HEK293 (cell line): ENCODE data around the gene KLRD1.

Source experiments
- GLIS1 ChIP-seq: fragments of 450-650 bp; formaldehyde crosslinking; IDR thresholded peaks from 2 replicates; pipeline ENCODE4 v1.5.1; 2016; ENCODE audit warnings: missing biosample characterization, missing genetic modification characterization
- KLF8 ChIP-seq: fragments of 450-650 bp; formaldehyde crosslinking; IDR thresholded peaks from 2 replicates; pipeline ENCODE4 v1.5.1; 2016; ENCODE audit warnings: missing biosample characterization, missing genetic modification characterization
- MZF1 ChIP-seq: fragments of 450-650 bp; formaldehyde crosslinking; IDR thresholded peaks from 2 replicates; pipeline ENCODE4 v1.5.1; 2017; ENCODE audit warnings: missing biosample characterization, missing genetic modification characterization, borderline replicate concordance
- PRDM1 ChIP-seq: fragments of 450-650 bp; formaldehyde crosslinking; IDR thresholded peaks from 2 replicates; pipeline ENCODE4; 2016; ENCODE audit warnings: missing biosample characterization, missing genetic modification characterization
- SP3 ChIP-seq: fragments of 450-650 bp; formaldehyde crosslinking; IDR thresholded peaks from 2 replicates; pipeline ENCODE4 v1.5.1; 2016; ENCODE audit warnings: missing biosample characterization, missing genetic modification characterization
- YY1 ChIP-seq: fragments of 450-650 bp; formaldehyde crosslinking; IDR thresholded peaks from 2 replicates; pipeline ENCODE4 v1.5.1; 2018; ENCODE audit warnings: missing biosample characterization, missing genetic modification characterization
- ZBTB20 ChIP-seq: fragments of 450-650 bp; formaldehyde crosslinking; IDR thresholded peaks from 2 replicates; pipeline ENCODE4 v1.5.1; 2016; ENCODE audit warnings: missing biosample characterization, missing genetic modification characterization
- ZBTB48 ChIP-seq: fragments of 450-650 bp; formaldehyde crosslinking; IDR thresholded peaks from 2 replicates; pipeline ENCODE4 v1.5.1; 2016; ENCODE audit warnings: missing biosample characterization, missing genetic modification characterization
- ZEB2 ChIP-seq: fragments of 450-650 bp; formaldehyde crosslinking; IDR thresholded peaks from 2 replicates; pipeline ENCODE4 v1.5.1; 2016; ENCODE audit warnings: missing biosample characterization, missing genetic modification characterization
- ZFP37 ChIP-seq: fragments of 450-650 bp; formaldehyde crosslinking; IDR thresholded peaks from 2 replicates; pipeline ENCODE4 v1.5.1; 2016; ENCODE audit warnings: missing biosample characterization, missing genetic modification characterization
- ZNF302 ChIP-seq: fragments of 450-650 bp; formaldehyde crosslinking; IDR thresholded peaks from 2 replicates; pipeline ENCODE4 v1.5.1; 2016; ENCODE audit warnings: missing biosample characterization, missing genetic modification characterization, low read depth
- ZNF324 ChIP-seq: fragments of 450-650 bp; formaldehyde crosslinking; IDR thresholded peaks from 2 replicates; pipeline ENCODE4 v1.5.1; 2016; ENCODE audit warnings: missing biosample characterization, missing genetic modification characterization
- ZNF335 ChIP-seq: fragments of 450-650 bp; formaldehyde crosslinking; conservative IDR thresholded peaks from 2 replicates; pipeline ENCODE4 v1.5.1; 2016; ENCODE audit warnings: missing biosample characterization, missing genetic modification characterization
- ZNF501 ChIP-seq: fragments of 450-650 bp; formaldehyde crosslinking; IDR thresholded peaks from 2 replicates; pipeline ENCODE4 v1.5.1; 2016; ENCODE audit warnings: missing biosample characterization, missing genetic modification characterization
- ZNF558 ChIP-seq: fragments of 450-650 bp; formaldehyde crosslinking; IDR thresholded peaks from 2 replicates; pipeline ENCODE4 v1.5.1; 2016; ENCODE audit warnings: missing biosample characterization, missing genetic modification characterization
- ZNF658 ChIP-seq: fragments of 450-650 bp; formaldehyde crosslinking; IDR thresholded peaks from 2 replicates; pipeline ENCODE4; 2016; ENCODE audit warnings: missing biosample characterization, missing genetic modification characterization
- TF ChIP-seq, protein P1 (sequence below): fragments of 450-650 bp; formaldehyde crosslinking; IDR thresholded peaks from 2 replicates; pipeline ENCODE4 v1.5.1; 2016; ENCODE audit warnings: missing biosample characterization, missing genetic modification characterization
- TF ChIP-seq, protein P2 (sequence below): fragments of 450-650 bp; formaldehyde crosslinking; IDR thresholded peaks from 2 replicates; pipeline ENCODE4 v1.5.1; 2016; ENCODE audit warnings: missing biosample characterization, missing genetic modification characterization
- TF ChIP-seq, protein P3 (sequence below): fragments of 450-650 bp; formaldehyde crosslinking; IDR thresholded peaks from 2 replicates; pipeline ENCODE4 v1.5.1; 2016; ENCODE audit warnings: missing biosample characterization, missing genetic modification characterization, borderline replicate concordance
- TF ChIP-seq, protein P4 (sequence below): fragments of 450-650 bp; formaldehyde crosslinking; IDR thresholded peaks from 2 replicates; pipeline ENCODE4 v1.5.1; 2017; ENCODE audit warnings: missing biosample characterization, missing genetic modification characterization
- TF ChIP-seq, protein P5 (sequence below): fragments of 450-650 bp; formaldehyde crosslinking; IDR thresholded peaks from 2 replicates; pipeline ENCODE4 v1.5.1; 2016; ENCODE audit warnings: missing biosample characterization, missing genetic modification characterization
- TF ChIP-seq, protein P6 (sequence below): fragments of 450-650 bp; formaldehyde crosslinking; IDR thresholded peaks from 2 replicates; pipeline ENCODE4 v1.5.1; 2016; ENCODE audit warnings: missing biosample characterization, missing genetic modification characterization, borderline replicate concordance

KLRD1 gene

DNA sequence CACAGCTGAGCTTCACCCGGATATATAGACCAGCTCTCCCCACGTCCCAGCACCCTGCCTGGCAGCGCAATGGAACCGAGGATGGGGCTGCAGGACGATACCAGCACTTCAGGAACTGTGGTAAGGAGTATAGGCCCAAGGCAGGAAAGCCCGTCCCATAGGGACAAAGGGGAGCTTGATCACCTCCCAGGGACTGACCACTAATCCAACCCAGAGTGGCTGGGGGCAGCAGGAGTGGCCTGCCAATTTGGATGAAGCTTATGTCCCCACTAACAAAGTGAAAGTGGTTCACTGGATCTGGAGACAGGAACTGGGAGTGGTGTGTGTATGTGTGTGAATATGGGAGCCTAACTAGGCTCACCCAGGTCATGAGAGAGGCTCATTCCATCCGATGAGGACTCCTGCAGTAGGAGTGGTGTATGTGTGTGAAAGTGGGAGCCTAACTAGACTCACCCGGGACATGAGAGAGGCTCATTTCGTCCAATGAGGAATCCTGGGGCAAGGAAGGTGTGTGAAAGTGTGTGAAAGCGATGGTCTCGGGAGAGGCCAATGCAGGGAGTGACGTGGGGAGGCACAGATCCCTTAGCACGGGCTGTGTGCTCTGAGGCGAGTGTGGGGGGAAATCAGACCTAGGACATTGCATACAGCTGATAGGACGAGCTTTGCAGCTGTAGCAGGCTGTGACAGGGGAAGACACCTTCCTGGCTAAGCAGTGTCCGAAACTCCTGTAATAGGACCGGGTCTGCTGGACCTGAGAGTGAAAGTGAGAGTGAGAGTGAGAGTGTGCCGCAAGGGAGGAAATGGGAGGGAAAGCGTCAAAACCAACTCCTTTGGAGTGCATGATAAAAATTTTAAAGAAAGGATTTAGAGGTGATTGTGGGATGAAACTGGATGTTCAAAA, 56.5 kb downstream of the KLRD1 start (continued):
- TF ChIP-seq, protein P1, sequence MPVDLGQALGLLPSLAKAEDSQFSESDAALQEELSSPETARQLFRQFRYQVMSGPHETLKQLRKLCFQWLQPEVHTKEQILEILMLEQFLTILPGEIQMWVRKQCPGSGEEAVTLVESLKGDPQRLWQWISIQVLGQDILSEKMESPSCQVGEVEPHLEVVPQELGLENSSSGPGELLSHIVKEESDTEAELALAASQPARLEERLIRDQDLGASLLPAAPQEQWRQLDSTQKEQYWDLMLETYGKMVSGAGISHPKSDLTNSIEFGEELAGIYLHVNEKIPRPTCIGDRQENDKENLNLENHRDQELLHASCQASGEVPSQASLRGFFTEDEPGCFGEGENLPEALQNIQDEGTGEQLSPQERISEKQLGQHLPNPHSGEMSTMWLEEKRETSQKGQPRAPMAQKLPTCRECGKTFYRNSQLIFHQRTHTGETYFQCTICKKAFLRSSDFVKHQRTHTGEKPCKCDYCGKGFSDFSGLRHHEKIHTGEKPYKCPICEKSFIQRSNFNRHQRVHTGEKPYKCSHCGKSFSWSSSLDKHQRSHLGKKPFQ: peak; percentile 90
- TF ChIP-seq ZNF302 (tag by site-specific recombination): no peak
- peak; percentile 47; the same call in 1 of the 2 replicates for TF ChIP-seq ZNF335
- TF ChIP-seq YY1 (tag by site-specific recombination): no peak
- TF ChIP-seq, protein P2, sequence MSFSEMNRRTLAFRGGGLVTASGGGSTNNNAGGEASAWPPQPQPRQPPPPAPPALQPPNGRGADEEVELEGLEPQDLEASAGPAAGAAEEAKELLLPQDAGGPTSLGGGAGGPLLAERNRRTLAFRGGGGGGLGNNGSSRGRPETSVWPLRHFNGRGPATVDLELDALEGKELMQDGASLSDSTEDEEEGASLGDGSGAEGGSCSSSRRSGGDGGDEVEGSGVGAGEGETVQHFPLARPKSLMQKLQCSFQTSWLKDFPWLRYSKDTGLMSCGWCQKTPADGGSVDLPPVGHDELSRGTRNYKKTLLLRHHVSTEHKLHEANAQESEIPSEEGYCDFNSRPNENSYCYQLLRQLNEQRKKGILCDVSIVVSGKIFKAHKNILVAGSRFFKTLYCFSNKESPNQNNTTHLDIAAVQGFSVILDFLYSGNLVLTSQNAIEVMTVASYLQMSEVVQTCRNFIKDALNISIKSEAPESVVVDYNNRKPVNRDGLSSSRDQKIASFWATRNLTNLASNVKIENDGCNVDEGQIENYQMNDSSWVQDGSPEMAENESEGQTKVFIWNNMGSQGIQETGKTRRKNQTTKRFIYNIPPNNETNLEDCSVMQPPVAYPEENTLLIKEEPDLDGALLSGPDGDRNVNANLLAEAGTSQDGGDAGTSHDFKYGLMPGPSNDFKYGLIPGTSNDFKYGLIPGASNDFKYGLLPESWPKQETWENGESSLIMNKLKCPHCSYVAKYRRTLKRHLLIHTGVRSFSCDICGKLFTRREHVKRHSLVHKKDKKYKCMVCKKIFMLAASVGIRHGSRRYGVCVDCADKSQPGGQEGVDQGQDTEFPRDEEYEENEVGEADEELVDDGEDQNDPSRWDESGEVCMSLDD (tag by site-specific recombination): 0 out of 2 replicates have a peak, but pooled peaks have one; percentile 44
- TF ChIP-seq, protein P3, sequence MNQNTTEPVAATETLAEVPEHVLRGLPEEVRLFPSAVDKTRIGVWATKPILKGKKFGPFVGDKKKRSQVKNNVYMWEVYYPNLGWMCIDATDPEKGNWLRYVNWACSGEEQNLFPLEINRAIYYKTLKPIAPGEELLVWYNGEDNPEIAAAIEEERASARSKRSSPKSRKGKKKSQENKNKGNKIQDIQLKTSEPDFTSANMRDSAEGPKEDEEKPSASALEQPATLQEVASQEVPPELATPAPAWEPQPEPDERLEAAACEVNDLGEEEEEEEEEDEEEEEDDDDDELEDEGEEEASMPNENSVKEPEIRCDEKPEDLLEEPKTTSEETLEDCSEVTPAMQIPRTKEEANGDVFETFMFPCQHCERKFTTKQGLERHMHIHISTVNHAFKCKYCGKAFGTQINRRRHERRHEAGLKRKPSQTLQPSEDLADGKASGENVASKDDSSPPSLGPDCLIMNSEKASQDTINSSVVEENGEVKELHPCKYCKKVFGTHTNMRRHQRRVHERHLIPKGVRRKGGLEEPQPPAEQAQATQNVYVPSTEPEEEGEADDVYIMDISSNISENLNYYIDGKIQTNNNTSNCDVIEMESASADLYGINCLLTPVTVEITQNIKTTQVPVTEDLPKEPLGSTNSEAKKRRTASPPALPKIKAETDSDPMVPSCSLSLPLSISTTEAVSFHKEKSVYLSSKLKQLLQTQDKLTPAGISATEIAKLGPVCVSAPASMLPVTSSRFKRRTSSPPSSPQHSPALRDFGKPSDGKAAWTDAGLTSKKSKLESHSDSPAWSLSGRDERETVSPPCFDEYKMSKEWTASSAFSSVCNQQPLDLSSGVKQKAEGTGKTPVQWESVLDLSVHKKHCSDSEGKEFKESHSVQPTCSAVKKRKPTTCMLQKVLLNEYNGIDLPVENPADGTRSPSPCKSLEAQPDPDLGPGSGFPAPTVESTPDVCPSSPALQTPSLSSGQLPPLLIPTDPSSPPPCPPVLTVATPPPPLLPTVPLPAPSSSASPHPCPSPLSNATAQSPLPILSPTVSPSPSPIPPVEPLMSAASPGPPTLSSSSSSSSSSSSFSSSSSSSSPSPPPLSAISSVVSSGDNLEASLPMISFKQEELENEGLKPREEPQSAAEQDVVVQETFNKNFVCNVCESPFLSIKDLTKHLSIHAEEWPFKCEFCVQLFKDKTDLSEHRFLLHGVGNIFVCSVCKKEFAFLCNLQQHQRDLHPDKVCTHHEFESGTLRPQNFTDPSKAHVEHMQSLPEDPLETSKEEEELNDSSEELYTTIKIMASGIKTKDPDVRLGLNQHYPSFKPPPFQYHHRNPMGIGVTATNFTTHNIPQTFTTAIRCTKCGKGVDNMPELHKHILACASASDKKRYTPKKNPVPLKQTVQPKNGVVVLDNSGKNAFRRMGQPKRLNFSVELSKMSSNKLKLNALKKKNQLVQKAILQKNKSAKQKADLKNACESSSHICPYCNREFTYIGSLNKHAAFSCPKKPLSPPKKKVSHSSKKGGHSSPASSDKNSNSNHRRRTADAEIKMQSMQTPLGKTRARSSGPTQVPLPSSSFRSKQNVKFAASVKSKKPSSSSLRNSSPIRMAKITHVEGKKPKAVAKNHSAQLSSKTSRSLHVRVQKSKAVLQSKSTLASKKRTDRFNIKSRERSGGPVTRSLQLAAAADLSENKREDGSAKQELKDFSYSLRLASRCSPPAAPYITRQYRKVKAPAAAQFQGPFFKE (tag by site-specific recombination): 0 out of 2 replicates have a peak, but pooled peaks have one; percentile 53
- peak; percentile 57; the same call in 1 of the 2 replicates for TF ChIP-seq ZNF501 (tag by site-specific recombination)
- TF ChIP-seq ZBTB20 (tag by site-specific recombination): peak; percentile 96
- no peak for TF ChIP-seq ZNF324 (tag by site-specific recombination)
- peak; percentile 76 for TF ChIP-seq MZF1 (tag by site-specific recombination)
- TF ChIP-seq ZNF558 (tag by site-specific recombination): no peak
- TF ChIP-seq, protein P4, sequence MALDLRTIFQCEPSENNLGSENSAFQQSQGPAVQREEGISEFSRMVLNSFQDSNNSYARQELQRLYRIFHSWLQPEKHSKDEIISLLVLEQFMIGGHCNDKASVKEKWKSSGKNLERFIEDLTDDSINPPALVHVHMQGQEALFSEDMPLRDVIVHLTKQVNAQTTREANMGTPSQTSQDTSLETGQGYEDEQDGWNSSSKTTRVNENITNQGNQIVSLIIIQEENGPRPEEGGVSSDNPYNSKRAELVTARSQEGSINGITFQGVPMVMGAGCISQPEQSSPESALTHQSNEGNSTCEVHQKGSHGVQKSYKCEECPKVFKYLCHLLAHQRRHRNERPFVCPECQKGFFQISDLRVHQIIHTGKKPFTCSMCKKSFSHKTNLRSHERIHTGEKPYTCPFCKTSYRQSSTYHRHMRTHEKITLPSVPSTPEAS (tag by site-specific recombination): no peak
- TF ChIP-seq ZNF658 (tag by site-specific recombination): no peak
- TF ChIP-seq KLF8 (tag by site-specific recombination): peak; percentile 40; the same call in 1 of the 2 replicates
- peak; percentile 99 for TF ChIP-seq PRDM1 (tag by site-specific recombination)
- TF ChIP-seq, protein P5, sequence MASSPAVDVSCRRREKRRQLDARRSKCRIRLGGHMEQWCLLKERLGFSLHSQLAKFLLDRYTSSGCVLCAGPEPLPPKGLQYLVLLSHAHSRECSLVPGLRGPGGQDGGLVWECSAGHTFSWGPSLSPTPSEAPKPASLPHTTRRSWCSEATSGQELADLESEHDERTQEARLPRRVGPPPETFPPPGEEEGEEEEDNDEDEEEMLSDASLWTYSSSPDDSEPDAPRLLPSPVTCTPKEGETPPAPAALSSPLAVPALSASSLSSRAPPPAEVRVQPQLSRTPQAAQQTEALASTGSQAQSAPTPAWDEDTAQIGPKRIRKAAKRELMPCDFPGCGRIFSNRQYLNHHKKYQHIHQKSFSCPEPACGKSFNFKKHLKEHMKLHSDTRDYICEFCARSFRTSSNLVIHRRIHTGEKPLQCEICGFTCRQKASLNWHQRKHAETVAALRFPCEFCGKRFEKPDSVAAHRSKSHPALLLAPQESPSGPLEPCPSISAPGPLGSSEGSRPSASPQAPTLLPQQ (tag by site-specific recombination): peak; percentile 25; the same call in 1 of the 2 replicates
- TF ChIP-seq GLIS1: peak; percentile 86
- TF ChIP-seq, protein P6, sequence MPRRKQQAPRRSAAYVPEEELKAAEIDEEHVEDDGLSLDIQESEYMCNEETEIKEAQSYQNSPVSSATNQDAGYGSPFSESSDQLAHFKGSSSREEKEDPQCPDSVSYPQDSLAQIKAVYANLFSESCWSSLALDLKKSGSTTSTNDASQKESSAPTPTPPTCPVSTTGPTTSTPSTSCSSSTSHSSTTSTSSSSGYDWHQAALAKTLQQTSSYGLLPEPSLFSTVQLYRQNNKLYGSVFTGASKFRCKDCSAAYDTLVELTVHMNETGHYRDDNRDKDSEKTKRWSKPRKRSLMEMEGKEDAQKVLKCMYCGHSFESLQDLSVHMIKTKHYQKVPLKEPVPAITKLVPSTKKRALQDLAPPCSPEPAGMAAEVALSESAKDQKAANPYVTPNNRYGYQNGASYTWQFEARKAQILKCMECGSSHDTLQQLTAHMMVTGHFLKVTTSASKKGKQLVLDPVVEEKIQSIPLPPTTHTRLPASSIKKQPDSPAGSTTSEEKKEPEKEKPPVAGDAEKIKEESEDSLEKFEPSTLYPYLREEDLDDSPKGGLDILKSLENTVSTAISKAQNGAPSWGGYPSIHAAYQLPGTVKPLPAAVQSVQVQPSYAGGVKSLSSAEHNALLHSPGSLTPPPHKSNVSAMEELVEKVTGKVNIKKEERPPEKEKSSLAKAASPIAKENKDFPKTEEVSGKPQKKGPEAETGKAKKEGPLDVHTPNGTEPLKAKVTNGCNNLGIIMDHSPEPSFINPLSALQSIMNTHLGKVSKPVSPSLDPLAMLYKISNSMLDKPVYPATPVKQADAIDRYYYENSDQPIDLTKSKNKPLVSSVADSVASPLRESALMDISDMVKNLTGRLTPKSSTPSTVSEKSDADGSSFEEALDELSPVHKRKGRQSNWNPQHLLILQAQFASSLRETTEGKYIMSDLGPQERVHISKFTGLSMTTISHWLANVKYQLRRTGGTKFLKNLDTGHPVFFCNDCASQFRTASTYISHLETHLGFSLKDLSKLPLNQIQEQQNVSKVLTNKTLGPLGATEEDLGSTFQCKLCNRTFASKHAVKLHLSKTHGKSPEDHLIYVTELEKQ (tag by site-specific recombination): no peak
- TF ChIP-seq ZBTB48 (tag by site-specific recombination): peak; percentile 99
- TF ChIP-seq SP3 (tag by site-specific recombination): peak; percentile 25; the same call in 1 of the 2 replicates
- TF ChIP-seq ZEB2 (tag by site-specific recombination): 0 out of 2 replicates have a peak, but pooled peaks have one; percentile 10
- peak; percentile 63; the same call in 1 of the 2 replicates for TF ChIP-seq ZFP37 (tag by site-specific recombination)
